Eye (tissue), 1 donor: Measurements from ENCODE around the gene SEMA3G.

Source experiments
- DNase-seq: peaks from one replicate; pipeline ENCODE4 v3.0.0-alpha.2; 2015

Gene SEMA3G

DNA sequence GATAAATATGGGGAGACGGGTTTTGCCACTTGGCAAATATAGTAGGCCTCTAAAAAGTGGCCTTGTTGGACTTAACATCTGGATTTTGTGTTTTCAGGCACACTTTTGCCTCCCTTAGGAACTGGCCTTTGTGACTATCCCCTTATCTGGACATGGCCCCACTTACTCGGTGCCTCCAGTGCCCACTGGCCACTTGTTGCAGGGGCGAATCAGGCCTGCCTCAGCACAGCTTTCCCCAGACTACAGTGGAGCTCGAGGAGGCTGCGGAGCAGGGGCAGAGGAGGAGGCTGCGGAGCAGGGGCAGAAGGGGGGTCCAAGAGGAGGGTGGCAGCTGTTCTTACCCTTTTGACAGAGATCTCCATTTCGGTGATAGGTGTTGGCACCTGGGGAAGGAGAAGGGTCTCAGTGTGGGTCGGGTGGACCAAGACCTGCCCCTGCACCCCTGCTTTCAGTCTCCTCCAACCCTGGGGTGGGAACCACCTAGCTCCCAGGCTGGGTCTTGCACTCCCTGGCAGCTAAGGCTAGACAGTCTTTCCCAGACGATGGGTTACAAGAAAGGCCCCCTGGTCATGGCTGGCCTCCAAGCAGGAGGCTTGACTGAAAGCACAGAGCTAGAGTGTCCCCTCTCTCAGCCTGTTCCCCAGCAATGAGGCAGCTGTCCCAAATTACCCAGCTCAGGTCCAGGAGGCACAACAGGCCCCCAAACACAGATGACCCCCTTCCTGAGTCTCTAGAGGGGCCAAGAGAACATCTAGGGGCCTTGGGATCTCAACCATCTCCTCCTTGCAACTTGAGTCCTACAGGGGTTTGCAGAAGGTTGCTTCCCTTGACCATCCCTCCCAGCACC lies 6.1 kb downstream of the SEMA3G start:
- no peak for DNase-seq

GRCh38 chr3:52438104-52438376 lies 6.9 kb downstream of the SEMA3G start:
- no peak for DNase-seq

GRCh38 chr3:52437326-52438103 lies 7.4 kb downstream of the SEMA3G start:
- no peak for DNase-seq

DNA sequence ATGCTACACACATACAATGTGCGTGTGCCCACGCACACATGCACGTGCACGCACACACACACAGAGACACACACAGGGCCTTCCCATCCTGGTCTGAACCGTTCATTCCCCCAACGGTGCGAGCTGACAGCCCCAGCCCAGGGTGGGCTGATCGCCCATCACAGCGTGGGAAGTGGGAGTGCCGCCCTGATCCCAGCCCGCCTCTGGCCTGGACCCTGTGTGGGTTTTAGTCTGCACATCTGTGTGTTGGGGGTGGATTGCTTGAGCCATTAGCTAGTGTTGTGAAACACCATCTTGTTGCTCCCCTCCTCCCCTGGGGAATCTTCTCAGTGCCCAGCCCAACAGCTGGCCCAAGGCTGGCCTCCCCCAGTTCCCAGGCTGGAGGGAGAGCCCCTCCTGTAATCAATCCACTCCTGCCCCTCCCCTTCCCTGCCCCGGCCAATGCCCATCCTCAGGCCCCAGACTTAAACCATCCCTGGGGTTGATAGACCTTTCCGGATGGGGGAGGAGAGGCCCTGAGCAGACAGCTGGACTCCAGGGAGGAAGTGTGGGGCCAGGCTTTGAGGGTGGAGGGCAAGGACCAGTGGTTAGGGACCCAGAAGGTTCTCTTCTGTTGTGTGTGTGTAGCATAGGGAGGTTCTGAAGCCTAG lies 8.3 kb downstream of the SEMA3G start:
- peak; percentile 54 for DNase-seq

DNA sequence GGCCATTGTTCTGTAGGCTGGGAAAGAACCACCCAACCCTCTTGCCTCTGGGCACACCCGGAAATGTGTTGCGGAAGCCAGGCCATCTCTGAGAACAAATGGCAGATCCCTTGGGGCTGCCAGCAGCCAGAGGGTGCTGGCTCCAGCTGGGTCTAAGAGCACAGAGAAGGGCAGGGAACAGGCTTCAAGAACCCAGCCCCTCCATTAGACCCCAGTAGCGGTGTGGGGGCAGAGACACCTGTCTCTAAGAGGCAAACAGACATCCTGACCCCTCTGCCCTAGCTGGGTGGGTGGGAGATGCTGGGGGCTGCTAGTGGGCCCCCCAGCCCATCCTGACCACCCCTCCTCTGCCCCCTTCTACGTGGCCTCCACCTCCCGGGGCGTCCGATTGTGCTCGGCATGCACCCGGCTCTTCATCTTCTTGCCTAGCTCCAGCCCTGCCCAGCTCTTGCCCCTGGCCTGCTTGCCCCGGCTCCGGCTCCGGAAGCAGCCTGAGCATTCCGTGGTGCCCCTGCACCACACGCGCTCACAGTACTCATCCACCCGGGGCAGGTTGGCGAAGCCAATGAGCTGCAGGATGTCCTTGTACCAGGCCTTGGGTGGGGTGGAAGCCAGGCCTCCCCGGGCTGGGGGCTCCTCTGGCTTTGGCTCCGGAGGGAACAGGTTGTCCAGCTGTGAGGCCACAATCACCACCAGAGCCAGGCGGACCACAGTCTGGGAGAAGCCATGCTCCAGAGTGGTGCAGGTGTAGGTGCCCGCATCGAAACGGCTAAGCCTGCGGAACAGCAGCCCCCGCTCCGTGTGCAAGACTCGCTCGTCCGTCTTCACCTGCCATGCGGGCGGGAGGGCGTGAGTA lies 9.4 kb downstream of the SEMA3G start:
- DNase-seq = no peak

GRCh38 chr3:52434491-52435115 lies 10.3 kb downstream of the SEMA3G start:
- DNase-seq = no peak

GRCh38 chr3:52433996-52434479 lies 10.9 kb downstream of the SEMA3G start:
- no peak for DNase-seq

- DNase-seq = peak; percentile 63
Observed at GRCh38 chr3:52433328-52433995, 11.4 kb downstream of the SEMA3G start.

DNA sequence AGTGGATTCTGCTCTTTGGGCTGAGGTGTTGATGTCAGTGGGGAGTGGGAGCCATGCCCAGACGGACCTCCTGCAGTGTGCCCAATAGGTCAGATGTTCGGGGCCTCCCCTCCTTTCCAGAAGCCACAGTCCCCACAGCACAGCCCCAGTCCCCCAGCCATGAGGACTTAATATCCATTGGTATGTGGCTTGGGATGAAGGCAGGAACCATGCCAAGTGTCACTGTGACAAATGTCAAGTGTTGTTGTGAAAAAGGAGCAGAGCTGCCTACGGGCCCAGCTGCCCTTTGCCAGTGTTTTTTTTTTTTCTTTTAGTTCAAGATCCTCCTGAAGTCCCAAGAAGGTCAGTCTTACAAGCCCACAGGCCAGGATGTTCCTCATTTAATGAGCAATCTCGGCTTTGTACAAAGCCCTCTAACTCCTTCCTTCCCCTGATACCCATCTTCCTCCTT lies 12.2 kb downstream of the SEMA3G start:
- DNase-seq = no peak

DNA sequence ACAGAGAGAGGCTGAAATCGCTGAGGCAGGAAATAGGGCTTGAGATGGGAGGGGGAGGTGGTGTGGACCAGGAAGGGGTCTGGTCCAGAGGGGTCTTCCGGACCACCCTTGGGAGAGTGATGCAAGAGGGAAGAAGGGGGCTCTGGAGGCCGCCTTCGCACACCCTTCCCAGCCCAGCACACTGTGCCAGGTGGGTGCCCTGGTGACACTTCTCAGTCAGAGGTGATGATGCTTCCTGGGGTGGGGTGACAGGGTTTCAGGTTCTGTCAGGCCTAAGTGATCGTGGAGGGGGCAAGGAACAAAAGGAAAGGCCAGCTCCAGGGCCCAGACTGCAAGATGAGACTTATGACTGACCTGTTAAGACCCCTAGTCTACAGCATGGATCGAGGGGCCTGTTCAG lies 12.7 kb downstream of the SEMA3G start:
- no peak for DNase-seq

DNA sequence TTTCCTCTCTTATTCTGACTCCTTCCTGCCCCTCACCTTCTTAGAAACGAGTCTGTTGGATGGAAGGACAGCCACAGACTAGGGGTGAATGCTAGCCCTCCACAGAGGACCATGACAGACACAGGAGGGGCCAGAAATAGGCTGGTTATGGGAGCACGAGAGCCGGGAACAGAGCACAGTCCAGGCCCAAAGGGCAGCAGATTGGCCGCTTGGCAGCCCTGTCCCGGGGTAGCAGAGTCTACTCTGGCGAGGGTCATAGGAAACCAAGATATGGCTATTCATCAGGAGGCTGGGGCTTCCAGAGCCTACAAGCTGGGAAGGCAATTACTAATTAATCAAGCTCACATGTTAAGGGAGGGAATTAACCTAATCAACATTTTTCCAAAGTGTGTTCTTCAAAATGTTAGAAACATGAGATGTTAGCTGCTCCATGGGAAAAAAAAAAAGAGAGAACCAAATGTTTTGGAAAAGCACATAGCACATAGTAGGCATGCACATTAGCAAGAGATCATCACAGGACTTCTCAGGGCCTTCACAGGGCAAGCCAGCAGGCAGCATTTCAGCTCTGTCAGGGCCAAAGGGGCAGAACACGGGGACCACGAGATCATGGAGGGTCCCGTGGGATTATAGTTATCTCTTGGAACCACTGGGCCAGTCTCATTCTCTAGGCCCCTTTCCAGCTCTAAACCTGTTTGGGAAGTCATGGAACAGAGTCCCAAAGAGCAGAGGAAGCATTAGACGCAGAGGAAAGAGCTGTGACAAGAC lies 13.3 kb downstream of the SEMA3G start:
- no peak for DNase-seq

GRCh38 chr3:52430416-52430810 lies 14.5 kb downstream of the SEMA3G start:
- no peak for DNase-seq

GRCh38 chr3:52429779-52430415 lies 15.0 kb downstream of the SEMA3G start:
- no peak for DNase-seq

DNA sequence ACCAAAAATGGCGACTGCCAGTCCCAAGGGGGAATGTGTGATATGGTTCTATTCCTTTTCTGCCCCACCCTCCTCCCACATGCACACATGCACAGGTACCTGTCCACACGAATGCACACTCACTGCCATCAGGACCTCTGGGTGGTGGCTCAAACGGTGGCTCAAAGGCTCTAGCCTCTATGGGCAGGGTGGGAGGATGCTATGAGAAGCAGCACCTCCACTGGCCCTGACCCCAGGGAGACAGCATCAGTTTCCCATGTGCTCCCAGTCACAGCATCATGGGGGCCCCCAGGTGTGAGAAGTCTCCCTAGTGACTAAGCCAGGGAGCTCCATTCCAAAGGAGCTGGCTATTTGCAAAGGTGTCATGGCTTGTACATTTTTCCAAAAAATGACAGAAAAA lies 15.9 kb downstream of the SEMA3G start:
- DNase-seq = no peak

- DNase-seq = peak; percentile 90
Observed at GRCh38 chr3:52428151-52429005, 16.5 kb downstream of the SEMA3G start.

DNA sequence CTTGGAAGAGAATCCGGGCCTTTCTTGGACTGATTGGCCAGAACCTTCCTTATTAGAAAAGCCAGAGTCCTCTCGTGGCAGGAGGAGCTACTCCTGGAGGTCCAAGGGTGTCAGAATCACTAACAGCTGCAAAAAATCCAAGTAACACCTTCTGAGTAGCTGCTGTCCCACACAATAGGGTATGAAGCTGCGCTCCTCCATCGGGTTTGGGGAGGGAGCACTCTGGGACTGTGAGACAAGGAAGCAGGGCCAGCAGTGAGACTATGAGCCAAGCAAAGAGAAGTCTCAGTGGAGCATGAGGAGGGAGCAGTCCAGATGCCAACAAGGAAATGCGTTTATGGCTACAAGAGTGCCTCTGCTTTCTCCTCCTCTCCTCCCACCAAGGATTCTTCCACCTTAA lies 21.7 kb downstream of the SEMA3G start:
- no peak for DNase-seq

GRCh38 chr3:52422669-52423068 lies 22.2 kb downstream of the SEMA3G start:
- no peak for DNase-seq

GRCh38 chr3:52420388-52420787 lies 24.5 kb downstream of the SEMA3G start:
- peak; percentile 15 for DNase-seq

- no peak for DNase-seq
Observed at GRCh38 chr3:52415800-52416199, 29.1 kb downstream of the SEMA3G start.
